GM12878 (cell line): ENCODE data around the gene SLC12A1. TPM values are rescaled to one million over a fixed set of nuclear protein-coding genes. Genes with fewer than 3 reads are reported as not detected.

Source experiments
- ATAC-seq: fragments of 200-7000 bp; cut with Tn5 transposase; 3 replicates; pipeline ENCODE4 v1.9.1; 2020; ENCODE audit warnings: mild to moderate bottlenecking, moderate library complexity
- BruUV-seq: library from RNA; stranded (reverse); fragments of 400-500 nt; replicated peaks from 2 replicates; lab custom pipeline; 2021; lab: Mats Ljungman, UMichigan
- CTCF ChIA-PET: fragments of 300-600 bp; sonication (Branson Sonifier 250); formaldehyde crosslinking; extraction: SDS; loops from one replicate; lab custom pipeline; 2021; ENCODE audit warnings: inconsistent platforms; lab: Yijun Ruan, JAX
- POLR2A ChIA-PET: fragments of 350-600 bp; formaldehyde crosslinking; extraction: SDS; loops from one replicate; lab custom pipeline; 2021; ENCODE audit warnings: inconsistent platforms; lab: Charles Lee
- RAD21 ChIA-PET: fragments of 300-600 bp; sonication (Branson Sonifier 250); formaldehyde crosslinking; loops from one replicate; lab custom pipeline; 2023; ENCODE audit warnings: antibody characterized with exemption; ENCODE audit not compliant: unreplicated experiment; lab: Charles Lee
- SMC1A ChIA-PET: fragments of 300-600 bp; sonication (Branson Sonifier 250); formaldehyde crosslinking; loops from one replicate; lab custom pipeline; 2023; ENCODE audit not compliant: unreplicated experiment, uncharacterized antibody; lab: Charles Lee
- DNase-seq: peaks from one replicate; pipeline ENCODE4 v3.0.0-alpha.2; 2011; ENCODE audit warnings: low read depth, low spot score
- FAIRE-seq: peaks from 3 replicates; lab custom pipeline; 2011; peaks lifted over from hg19 to GRCh38; lab: Jason Lieb, UNC
- H2AFZ ChIP-seq: 2 replicates; pipeline ENCODE4 v1.6.0; 2011; ENCODE audit warnings: low read depth, low read length, control low read depth; ENCODE audit not compliant: control insufficient read depth
- H3K27ac ChIP-seq: 2 replicates; pipeline ENCODE4 v1.5.1; 2011; ENCODE audit warnings: control low read depth; ENCODE audit not compliant: control insufficient read depth, insufficient read depth
- H3K27me3 ChIP-seq, 2 experiments: replicated peaks in 1 of 2; 2 replicates each; pipeline versions ENCODE4 v1.6.0 to v1.6.1; 2011; ENCODE audit warnings: low read length in 1 of 2; ENCODE audit not compliant: control insufficient read depth in 2 of 2, insufficient read depth in 2 of 2
- H3K36me3 ChIP-seq, 2 experiments: 2 replicates each; pipeline ENCODE4 v1.5.1; 2011; ENCODE audit warnings: low read length in 1 of 2; ENCODE audit not compliant: control insufficient read depth in 2 of 2, insufficient read depth in 2 of 2
- H3K4me1 ChIP-seq: 2 replicates; pipeline ENCODE4 v1.6.1; 2011; ENCODE audit warnings: mild to moderate bottlenecking, low read length, moderate library complexity, mixed read lengths; ENCODE audit not compliant: control insufficient read depth, insufficient read depth
- H3K4me2 ChIP-seq: 2 replicates; pipeline ENCODE4 v1.6.0; 2011; ENCODE audit warnings: control low read depth; ENCODE audit not compliant: control insufficient read depth, insufficient read depth
- H3K4me3 ChIP-seq: fragments of 200-600 bp; sonication (generic); 2 replicates; pipeline ENCODE4 v1.5.1; 2016
- H3K79me2 ChIP-seq: 2 replicates; pipeline ENCODE4 v1.6.0; 2011; ENCODE audit warnings: low read length; ENCODE audit not compliant: control insufficient read depth, insufficient read depth
- H3K9ac ChIP-seq: 2 replicates; pipeline ENCODE4 v1.8.0; 2011; ENCODE audit warnings: low read length, control low read depth, mixed read lengths; ENCODE audit not compliant: control insufficient read depth, insufficient read depth
- H3K9me3 ChIP-seq: replicated peaks from 3 replicates; pipeline ENCODE4 v1.5.1; 2011; ENCODE audit warnings: mild to moderate bottlenecking, low read length; ENCODE audit not compliant: control insufficient read depth, insufficient read depth
- H4K20me1 ChIP-seq: 2 replicates; pipeline ENCODE4 v1.6.0; 2011; ENCODE audit not compliant: control insufficient read depth, insufficient read depth
- ATF2 ChIP-seq: IDR thresholded peaks from 2 replicates; pipeline ENCODE4 v1.6.1; 2012; ENCODE audit warnings: low read length, inconsistent platforms
- BRCA1 ChIP-seq: IDR thresholded peaks from 2 replicates; pipeline ENCODE4 v1.6.1; 2011; ENCODE audit warnings: low read depth, low read length, improper control_type of control experiment
- ELK1 ChIP-seq: IDR thresholded peaks from 2 replicates; pipeline ENCODE4 v1.6.1; 2012; ENCODE audit warnings: low read depth, low read length, improper control_type of control experiment
- HDGF ChIP-seq: fragments of 450-650 bp; IDR thresholded peaks from 2 replicates; pipeline ENCODE4 v1.6.1; 2016; ENCODE audit warnings: antibody characterized with exemption
- PBX3 ChIP-seq: IDR thresholded peaks from 2 replicates; pipeline ENCODE4 v1.6.1; 2011; ENCODE audit warnings: mild to moderate bottlenecking, low read depth, low read length, moderate library complexity; ENCODE audit not compliant: insufficient replicate concordance
- PML ChIP-seq: IDR thresholded peaks from 2 replicates; pipeline ENCODE4 v1.6.1; 2012; ENCODE audit warnings: low read length, inconsistent platforms
- POLR2AphosphoS5 ChIP-seq: IDR thresholded peaks from 2 replicates; pipeline ENCODE4 v1.6.1; 2011; ENCODE audit warnings: mild to moderate bottlenecking, low read length, inconsistent platforms
- RBBP5 ChIP-seq: fragments of 200-600 bp; sonication (generic); conservative IDR thresholded peaks from 2 replicates; pipeline ENCODE4 v1.6.1; 2016
- WGBS: methylation state at CpG from one replicate; pipeline ENCODE4 v1.1.6; 2016; ENCODE audit warnings: low lambda C conversion rate; ENCODE audit not compliant: insufficient replicate concordance, insufficient coverage; ENCODE audit errors: missing lambda C conversion rate; 5-methylcytosine and 5-hydroxymethylcytosine counted together
- in situ Hi-C: fragments of 300-500 bp; cut with MboI; formaldehyde crosslinking; loops from 9 replicates; pipeline ENCODE4 v1.14.3; 2018; ENCODE audit warnings: mixed read lengths
- intact Hi-C: fragments of 100-400 bp; cut with micrococcal nuclease; formaldehyde crosslinking; loops from one replicate; pipeline ENCODE4 v1.14.2; 2022; ENCODE audit not compliant: unreplicated experiment
- polyA plus RNA-seq, 11 experiments: library from polyadenylated mRNA; depleted of rRNA in 4 of 11; unstranded in 6 of 11; stranded (reverse) in 5 of 11; fragments of >200 nt; fragmentation: Nextera tagmentation in 4 of 11; fragmentation: Illumina TruSeq in 1 of 11; extraction: Ambion mirVana in 4 of 11; extraction: Trizol in 1 of 11; gene quantifications; 1 replicate in 1 of 11; 2 replicates in 10 of 11; pipeline versions ENCODE4 v1.2.1 to v1.2.3, GENCODE V29; 2011 to 2016; ENCODE audit warnings: inconsistent platforms in 2 of 11, missing spikeins in 2 of 11, low read depth in 1 of 11
- total RNA-seq, 4 experiments: library from RNA; depleted of rRNA in 3 of 4; stranded (reverse); fragments of >200 nt in 3 of 4; fragmentation: Illumina TruSeq in 1 of 4; extraction: Trizol in 1 of 4; gene quantifications; 2 replicates each; pipeline versions ENCODE4 v1.2.1 to v1.2.3, GENCODE V29; 2013 to 2021

Gene SLC12A1
- total and polyA plus RNA-seq, 10 of the 15 experiments (the other 5 are each of a cell fraction or from before 2014, with no cell fraction given), result under 0.01 TPM; not detected in 9

GRCh38 chr15:48337607-48338006 is 131.5 kb downstream of the SLC12A1 start:
- Histone ChIP-seq H3K27ac (no peak overlapping the region), H3K36me3 (peaks cover 2 to 21% of the 10 kb centered on the region in 2 experiments), H3K9me3 (no peaks in the 10 kb centered on the region), H3K9ac (no peak overlapping the region), H3K4me3 (no peak overlapping the region), H3K79me2 (peaks cover 31% of the 10 kb centered on the region), H3K27me3 (no peaks in the 10 kb centered on the region), H4K20me1 (no peaks in the 10 kb centered on the region), H3K4me1 (peaks cover 3% of the 10 kb centered on the region; the same call in 1 of the 2 replicates), H3K4me2 (no peak overlapping the region), H2AFZ (no peak overlapping the region)
- CTCF ChIA-PET, result interaction anchor here (0.6 to 6.6 kb wide), 9 partner anchors 11 to 1481 kb away, joined by 3 to 123 read pairs (median 4); no protein-coding TSS in a partner anchor
- POLR2A ChIA-PET, result no interaction called here
- intact Hi-C loops (loop anchor here (2.0 to 10.0 kb wide), 2 partner anchors 15 to 1287 kb away; partner anchors contain the start of genes DTWD1 and FAM227B), in situ Hi-C loops (loop anchor here (25.0 kb wide), 1 partner anchor 1275 kb away; the partner anchor contains the start of genes DTWD1 and FAM227B)
- DNase-seq (no peak), FAIRE-seq (no peak), ATAC-seq (no peak)
- SMC1A ChIA-PET, result interaction anchor here (0.6 to 4.1 kb wide), 5 partner anchors 14 to 668 kb away, joined by 3 to 43 read pairs (median 5); no protein-coding TSS in a partner anchor
- WGBS, result 94% methylated on average over 1 of the region's 1 CpG
- no TSS peak for BruUV-seq
- TF ChIP-seq ATF2 (no peak), PML (no peak), RBBP5 (no peak), HDGF (no peak)
- RAD21 ChIA-PET, result interaction anchor here (0.7 to 3.7 kb wide), 4 partner anchors 14 to 21 kb away, joined by 3 to 23 read pairs (median 12); no protein-coding TSS in a partner anchor

- SMC1A ChIA-PET, result interaction anchor here (1.9 to 3.6 kb wide), 3 partner anchors 12 to 53 kb away, joined by 5 to 25 read pairs (median 15); no protein-coding TSS in a partner anchor
- H3K27ac ChIP-seq, result no peak overlapping the region
- no peaks in the 10 kb centered on the region for H4K20me1 ChIP-seq
- in situ Hi-C loops, result loop anchor here (25.0 kb wide), 1 partner anchor 1272 kb away; the partner anchor contains the start of genes DTWD1 and FAM227B
- no peak overlapping the region for H3K4me3 ChIP-seq
- ATAC-seq, result no peak
- intact Hi-C loops, result no loop called here
- CTCF ChIA-PET, result interaction anchor here (1.4 to 4.0 kb wide), 4 partner anchors 13 to 310 kb away, joined by 4 to 71 read pairs (median 10); no protein-coding TSS in a partner anchor
- no peaks in the 10 kb centered on the region for H3K9me3 ChIP-seq
- RAD21 ChIA-PET, result no interaction called here
- H3K9ac ChIP-seq, result no peak overlapping the region
- peaks cover 9% of the 10 kb centered on the region for H3K79me2 ChIP-seq
- POLR2A ChIA-PET, result no interaction called here
- DNase-seq, result no peak
- 68% methylated on average over 4 of the region's 4 CpGs for WGBS
- FAIRE-seq, result no peak
- H2AFZ ChIP-seq, result no peak overlapping the region
- no TSS peak for BruUV-seq
- no peaks in the 10 kb centered on the region for H3K27me3 ChIP-seq
- H3K4me1 ChIP-seq, result 0 out of 2 replicates have a peak, but pooled peaks cover 3% of the 10 kb centered on the region
- H3K4me2 ChIP-seq, result no peak overlapping the region
- peaks cover 4 to 24% of the 10 kb centered on the region in 2 experiments for H3K36me3 ChIP-seq
- TF ChIP-seq BRCA1 (no peak), PML (no peak), PBX3 (no peak), ATF2 (no peak), POLR2AphosphoS5 (no peak), ELK1 (no peak)
These were observed 134.0 kb downstream of the SLC12A1 start for GRCh38 chr15:48340111-48340510.
